ENCODE data around the gene CYP2A7.

GRCh38 chr19:40889366-40889765, 7.3 kb upstream of the CYP2A7 start:
- TF ChIP-seq CTCF (conservative IDR thresholded peaks at IDR 0.05) (no peak), ZFX (IDR thresholded peaks at IDR 0.05) (no peak)
